Measurements from ENCODE around the gene NQO1.

DNA sequence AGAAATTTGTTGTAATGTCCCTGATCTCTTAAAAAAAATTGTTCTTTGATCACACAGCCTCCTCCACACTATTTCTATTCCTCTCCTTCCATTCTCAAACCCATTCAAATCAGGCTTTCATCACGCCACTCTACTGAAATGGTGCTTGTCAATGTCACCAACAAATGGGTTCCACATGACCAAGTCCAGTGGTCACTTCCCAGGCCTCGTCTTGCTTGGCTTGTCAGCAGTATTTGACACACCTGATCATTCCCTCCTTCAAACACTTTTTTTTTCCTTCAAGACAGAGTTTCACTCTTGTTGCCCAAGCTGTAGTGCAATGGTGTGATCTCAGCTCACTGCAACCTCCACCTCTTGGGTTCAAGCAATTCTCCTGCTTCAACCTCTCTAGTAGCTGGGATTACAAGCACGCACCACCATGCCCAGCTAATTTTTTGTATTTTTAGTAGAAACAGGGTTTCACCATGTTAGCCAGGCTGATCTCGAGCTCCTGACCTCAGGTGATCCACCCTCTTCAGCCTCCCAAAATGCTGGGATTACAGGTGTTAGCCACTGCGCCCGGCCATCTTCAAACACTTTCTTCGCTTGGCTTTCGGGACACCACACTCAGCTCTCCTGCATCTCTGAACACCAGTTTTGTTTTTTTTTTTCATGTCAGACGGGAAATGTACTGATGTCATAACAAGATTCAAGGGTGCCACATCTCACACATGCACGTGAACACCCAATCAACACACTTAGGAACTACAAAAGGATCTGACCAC is 18.3 kb downstream of the NQO1 start:
- TF ChIP-seq CBFA2T3 (IDR thresholded peaks at IDR 0.05): no peak
- TF ChIP-seq KDM1A (IDR thresholded peaks at IDR 0.05): no peak
- TF ChIP-seq ZNF717 (CRISPR knock-in tag; IDR thresholded peaks at IDR 0.05): no peak
- TF ChIP-seq ZNF707 (CRISPR knock-in tag; conservative IDR thresholded peaks at IDR 0.05): no peak
- TF ChIP-seq TBP (optimal IDR thresholded peaks at IDR 0.05; ENCODE audit: low read depth, low read length): no peak
- no peak for TF ChIP-seq SETDB1 (IDR thresholded peaks at IDR 0.05; ENCODE audit: low read length)
- TF ChIP-seq, protein P1, sequence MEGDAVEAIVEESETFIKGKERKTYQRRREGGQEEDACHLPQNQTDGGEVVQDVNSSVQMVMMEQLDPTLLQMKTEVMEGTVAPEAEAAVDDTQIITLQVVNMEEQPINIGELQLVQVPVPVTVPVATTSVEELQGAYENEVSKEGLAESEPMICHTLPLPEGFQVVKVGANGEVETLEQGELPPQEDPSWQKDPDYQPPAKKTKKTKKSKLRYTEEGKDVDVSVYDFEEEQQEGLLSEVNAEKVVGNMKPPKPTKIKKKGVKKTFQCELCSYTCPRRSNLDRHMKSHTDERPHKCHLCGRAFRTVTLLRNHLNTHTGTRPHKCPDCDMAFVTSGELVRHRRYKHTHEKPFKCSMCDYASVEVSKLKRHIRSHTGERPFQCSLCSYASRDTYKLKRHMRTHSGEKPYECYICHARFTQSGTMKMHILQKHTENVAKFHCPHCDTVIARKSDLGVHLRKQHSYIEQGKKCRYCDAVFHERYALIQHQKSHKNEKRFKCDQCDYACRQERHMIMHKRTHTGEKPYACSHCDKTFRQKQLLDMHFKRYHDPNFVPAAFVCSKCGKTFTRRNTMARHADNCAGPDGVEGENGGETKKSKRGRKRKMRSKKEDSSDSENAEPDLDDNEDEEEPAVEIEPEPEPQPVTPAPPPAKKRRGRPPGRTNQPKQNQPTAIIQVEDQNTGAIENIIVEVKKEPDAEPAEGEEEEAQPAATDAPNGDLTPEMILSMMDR (IDR thresholded peaks at IDR 0.05 in 2 of 3, conservative IDR thresholded peaks at IDR 0.05 in 1 of 3; ENCODE audit: insufficient read depth in 2 of 3, low read depth in 1 of 3, low read length in 3 of 3): no peak
- TF ChIP-seq CBX2 (IDR thresholded peaks at IDR 0.05; ENCODE audit: insufficient read depth, low read length, poor library complexity, severe bottlenecking): no peak
- no peak for TF ChIP-seq HNRNPLL (IDR thresholded peaks at IDR 0.05; ENCODE audit: low read depth, low read length, poor library complexity, severe bottlenecking)
- TF ChIP-seq ZNF77 (CRISPR knock-in tag; IDR thresholded peaks at IDR 0.05): no peak
- no peak for TF ChIP-seq NCOA2 (IDR thresholded peaks at IDR 0.05; ENCODE audit: partially characterized antibody in 2 of 2)
- TF ChIP-seq RNF2 (IDR thresholded peaks at IDR 0.05): no peak
- no peak for TF ChIP-seq ZNF644 (tag; IDR thresholded peaks at IDR 0.05; ENCODE audit: low read depth)
- TF ChIP-seq NFE2L1 (tag; IDR thresholded peaks at IDR 0.05; ENCODE audit: borderline replicate concordance, low read depth): no peak

All from K562 (cell line).